ENCODE data around the gene EPHA6. TPM values are rescaled to one million over a fixed set of nuclear protein-coding genes. Genes with fewer than 3 reads are reported as not detected.
"Not testable (repeated sequence)": the region's sequence is repeated elsewhere in the genome, so short reads cannot be mapped to it uniquely, and the experiment has no call there.

Gene EPHA6
- total RNA-seq, 2 experiments from 2014 or later: not detected

- no peak for DNase-seq
- no peaks in the 10 kb centered on the region for H3K9me3 Mint-ChIP-seq
- H3K4me1 Mint-ChIP-seq: no peaks in the 10 kb centered on the region
- H3K27ac Mint-ChIP-seq: no peak overlapping the region
- H3K36me3 Mint-ChIP-seq (ENCODE audit: low read depth): no peaks in the 10 kb centered on the region
- ChIA-PET CTCF (no interaction called here), POLR2A (no interaction called here)
- H3K27me3 Mint-ChIP-seq: no peaks in the 10 kb centered on the region
- H3K4me3 Mint-ChIP-seq: no peak overlapping the region
Observed at GRCh38 chr3:97515076-97515475, 700.7 kb downstream of the EPHA6 start.

- CTCF ChIA-PET: no interaction called here
- H3K9me3 Mint-ChIP-seq: peaks cover 2% of the 10 kb centered on the region
- no peak overlapping the region for H3K4me3 Mint-ChIP-seq
- no peaks in the 10 kb centered on the region for H3K27me3 Mint-ChIP-seq
- H3K4me1 Mint-ChIP-seq: no peaks in the 10 kb centered on the region
- H3K36me3 Mint-ChIP-seq (ENCODE audit: low read depth): no peaks in the 10 kb centered on the region
- no peak for DNase-seq
- H3K27ac Mint-ChIP-seq: no peak overlapping the region
- POLR2A ChIA-PET: no interaction called here
Observed at GRCh38 chr3:97530691-97531090, 716.3 kb downstream of the EPHA6 start.

- H3K4me3 Mint-ChIP-seq; POLR2A ChIA-PET; H3K36me3 Mint-ChIP-seq (ENCODE audit: low read depth); H3K27ac Mint-ChIP-seq; H3K4me1 Mint-ChIP-seq; DNase-seq; H3K9me3 Mint-ChIP-seq; CTCF ChIA-PET; H3K27me3 Mint-ChIP-seq: not testable (repeated sequence)
Observed at GRCh38 chr3:97547573-97547972, 733.2 kb downstream of the EPHA6 start.

GRCh38 chr3:97550408-97550807, 736.0 kb downstream of the EPHA6 start:
- no peak overlapping the region for H3K4me3 Mint-ChIP-seq
- ChIA-PET CTCF (no interaction called here), POLR2A (no interaction called here)
- H3K27ac Mint-ChIP-seq: no peak overlapping the region
- no peaks in the 10 kb centered on the region for H3K4me1 Mint-ChIP-seq
- H3K27me3 Mint-ChIP-seq: no peaks in the 10 kb centered on the region
- H3K9me3 Mint-ChIP-seq: peaks cover 5% of the 10 kb centered on the region
- DNase-seq: no peak
- H3K36me3 Mint-ChIP-seq (ENCODE audit: low read depth): no peaks in the 10 kb centered on the region

GRCh38 chr3:97552186-97552585, 737.8 kb downstream of the EPHA6 start:
- H3K36me3 Mint-ChIP-seq (ENCODE audit: low read depth): no peaks in the 10 kb centered on the region
- no peaks in the 10 kb centered on the region for H3K27me3 Mint-ChIP-seq
- POLR2A ChIA-PET: no interaction called here

GRCh38 chr3:97575742-97576141, 761.3 kb downstream of the EPHA6 start:
- DNase-seq: no peak
- no peaks in the 10 kb centered on the region for H3K4me1 Mint-ChIP-seq
- H3K36me3 Mint-ChIP-seq (ENCODE audit: low read depth): no peaks in the 10 kb centered on the region
- ChIA-PET CTCF (no interaction called here), POLR2A (interaction anchor here (0.7 kb wide), 1 partner anchor 283 kb away, joined by 3 read pairs; no protein-coding TSS in a partner anchor)
- H3K9me3 Mint-ChIP-seq: no peaks in the 10 kb centered on the region
- no peak overlapping the region for H3K27ac Mint-ChIP-seq
- no peak overlapping the region for H3K4me3 Mint-ChIP-seq
- H3K27me3 Mint-ChIP-seq: no peaks in the 10 kb centered on the region

More at GRCh38 chr3:97552186-97552585, 737.8 kb downstream of the EPHA6 start:
- Mint-ChIP-seq H3K4me3 (no peak overlapping the region), H3K9me3 (no peaks in the 10 kb centered on the region), H3K27ac (no peak overlapping the region), H3K4me1 (no peaks in the 10 kb centered on the region)
- DNase-seq: no peak
- CTCF ChIA-PET: no interaction called here

GRCh38 chr3:97576221-97576620, 761.8 kb downstream of the EPHA6 start:
- Mint-ChIP-seq H3K27me3 (no peaks in the 10 kb centered on the region), H3K27ac (no peak overlapping the region), H3K4me1 (no peaks in the 10 kb centered on the region), H3K9me3 (no peaks in the 10 kb centered on the region), H3K4me3 (no peak overlapping the region), H3K36me3 (ENCODE audit: low read depth) (no peaks in the 10 kb centered on the region)
- POLR2A ChIA-PET: no interaction called here
- CTCF ChIA-PET: no interaction called here
- DNase-seq: no peak

- H3K4me3 Mint-ChIP-seq: no peak overlapping the region
- no peak overlapping the region for H3K27ac Mint-ChIP-seq
- no peaks in the 10 kb centered on the region for H3K9me3 Mint-ChIP-seq
- no peaks in the 10 kb centered on the region for H3K4me1 Mint-ChIP-seq
- no peaks in the 10 kb centered on the region for H3K27me3 Mint-ChIP-seq
- ChIA-PET POLR2A (no interaction called here), CTCF (no interaction called here)
- DNase-seq: no peak
- no peaks in the 10 kb centered on the region for H3K36me3 Mint-ChIP-seq (ENCODE audit: low read depth)
Observed at GRCh38 chr3:97579365-97579764, 765.0 kb downstream of the EPHA6 start.

GRCh38 chr3:97610626-97611025, 796.2 kb downstream of the EPHA6 start:
- Mint-ChIP-seq H3K4me1 (no peaks in the 10 kb centered on the region), H3K36me3 (ENCODE audit: low read depth) (no peaks in the 10 kb centered on the region), H3K27ac (no peak overlapping the region), H3K4me3 (no peak overlapping the region), H3K27me3 (peaks cover 2% of the 10 kb centered on the region), H3K9me3 (no peaks in the 10 kb centered on the region)
- DNase-seq: no peak
- ChIA-PET POLR2A (no interaction called here), CTCF (no interaction called here)

GRCh38 chr3:97612632-97613031, 798.2 kb downstream of the EPHA6 start:
- Mint-ChIP-seq H3K4me3 (no peak overlapping the region), H3K27ac (no peak overlapping the region), H3K27me3 (peaks cover 2% of the 10 kb centered on the region), H3K9me3 (no peaks in the 10 kb centered on the region), H3K36me3 (ENCODE audit: low read depth) (no peaks in the 10 kb centered on the region), H3K4me1 (no peaks in the 10 kb centered on the region)
- POLR2A ChIA-PET: no interaction called here
- CTCF ChIA-PET: interaction anchor here (0.6 kb wide), 1 partner anchor 538 kb away, joined by 3 read pairs; no protein-coding TSS in a partner anchor
- no peak for DNase-seq

GRCh38 chr3:97613139-97613538, 798.7 kb downstream of the EPHA6 start:
- ChIA-PET POLR2A (no interaction called here), CTCF (no interaction called here)
- Mint-ChIP-seq H3K4me3 (no peak overlapping the region), H3K9me3 (peaks cover 2% of the 10 kb centered on the region), H3K27me3 (peaks cover 2% of the 10 kb centered on the region), H3K27ac (no peak overlapping the region), H3K4me1 (no peaks in the 10 kb centered on the region), H3K36me3 (ENCODE audit: low read depth) (no peaks in the 10 kb centered on the region)
- no peak for DNase-seq

GRCh38 chr3:97620514-97620913, 806.1 kb downstream of the EPHA6 start:
- DNase-seq; POLR2A ChIA-PET; H3K27me3 Mint-ChIP-seq; H3K4me3 Mint-ChIP-seq; H3K4me1 Mint-ChIP-seq; CTCF ChIA-PET; H3K9me3 Mint-ChIP-seq; H3K36me3 Mint-ChIP-seq (ENCODE audit: low read depth); H3K27ac Mint-ChIP-seq: not testable (repeated sequence)

GRCh38 chr3:97636465-97636864, 822.1 kb downstream of the EPHA6 start:
- no peaks in the 10 kb centered on the region for H3K36me3 Mint-ChIP-seq (ENCODE audit: low read depth)
- POLR2A ChIA-PET: no interaction called here
- H3K9me3 Mint-ChIP-seq: no peaks in the 10 kb centered on the region
- no peak for DNase-seq
- H3K4me3 Mint-ChIP-seq: no peak overlapping the region
- no peaks in the 10 kb centered on the region for H3K27me3 Mint-ChIP-seq
- no peak overlapping the region for H3K27ac Mint-ChIP-seq
- CTCF ChIA-PET: no interaction called here
- H3K4me1 Mint-ChIP-seq: no peaks in the 10 kb centered on the region

- Mint-ChIP-seq H3K9me3 (no peaks in the 10 kb centered on the region), H3K27me3 (peaks cover under 1% of the 10 kb centered on the region), H3K4me1 (no peaks in the 10 kb centered on the region), H3K36me3 (ENCODE audit: low read depth) (no peaks in the 10 kb centered on the region), H3K27ac (no peak overlapping the region), H3K4me3 (no peak overlapping the region)
- DNase-seq: no peak
- CTCF ChIA-PET: no interaction called here
- POLR2A ChIA-PET: no interaction called here
Observed at GRCh38 chr3:97646932-97647331, 832.5 kb downstream of the EPHA6 start.
